Measurements from ENCODE around the gene C16orf46. TPM values are rescaled to one million over a fixed set of nuclear protein-coding genes. Genes with fewer than 3 reads are reported as not detected.

C16orf46 gene
- total RNA-seq, 1 donor from 2014 or later: 0.20 TPM

DNA sequence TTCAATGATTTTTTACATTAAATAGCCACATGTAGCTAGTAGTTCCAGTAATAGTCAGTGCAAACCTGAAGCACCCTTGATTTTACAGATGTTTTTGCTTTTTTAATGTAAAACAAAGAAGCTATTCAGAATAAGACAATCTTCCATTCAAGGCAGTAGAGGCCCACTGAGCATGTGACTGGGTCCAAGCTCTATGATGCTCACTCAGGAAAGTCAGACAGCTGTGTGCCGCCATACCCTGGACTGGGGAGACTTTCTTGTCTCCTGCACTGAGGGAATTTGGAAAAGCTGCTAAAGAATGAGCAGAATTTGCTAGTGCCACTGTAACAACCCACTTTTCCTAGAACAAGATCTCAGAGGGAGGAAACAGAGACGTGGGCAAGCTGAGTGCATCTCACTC lies 58.5 kb downstream of the C16orf46 start:
- no peak for DNase-seq (ENCODE audit: low read depth in 2 of 2)

- DNase-seq (ENCODE audit: low read depth in 2 of 2): no peak
Observed at GRCh38 chr16:81014672-81015071, 62.4 kb downstream of the C16orf46 start.

DNA sequence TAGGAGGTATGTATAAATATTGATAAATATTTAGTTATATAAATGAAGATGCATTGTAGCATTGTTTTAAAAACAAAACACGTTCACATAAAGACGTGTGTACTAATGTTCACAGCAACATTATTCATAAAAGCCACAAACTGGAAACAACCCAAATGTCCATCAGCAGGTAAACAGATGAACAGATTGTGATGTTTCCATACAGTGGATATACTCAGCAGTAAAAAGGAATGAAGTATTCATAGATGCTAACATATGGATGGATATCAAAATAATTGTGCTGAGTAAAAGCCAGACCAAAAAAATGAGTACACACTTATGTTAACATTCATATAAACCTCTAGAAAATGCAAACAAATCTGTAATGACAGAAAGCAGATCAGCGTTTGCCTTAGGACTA lies 64.1 kb downstream of the C16orf46 start:
- DNase-seq (ENCODE audit: low read depth in 2 of 2): no peak

Other genes starting within 250 kb of the C16orf46 start
- gene CMC2, start 70.4 kb downstream of the C16orf46 start, total RNA-seq: 32.0 and 47.8 TPM in 2 replicates
- gene CENPN, start 70.0 kb downstream of the C16orf46 start, total RNA-seq: 18.3 and 29.6 TPM in 2 replicates
- 19.2 and 38.3 TPM in 2 replicates for gene ATMIN, start 41.4 kb downstream of the C16orf46 start, total RNA-seq
- gene GCSH, start 19.2 kb upstream of the C16orf46 start, total RNA-seq: 7.5 and 8.3 TPM in 2 replicates
- under 0.01 TPM in 1 of 2 replicates, not detected in the other for gene BCO1, start 161.5 kb upstream of the C16orf46 start, total RNA-seq
- gene GAN, start 237.7 kb upstream of the C16orf46 start, total RNA-seq: 4.4 and 5.0 TPM in 2 replicates

Measured in lung microvascular endothelial cell (primary cell).